GM13976 (cell line): ENCODE data around the gene PTPN12.
"Not testable (repeated sequence)": the region's sequence is repeated elsewhere in the genome, so short reads cannot be mapped to it uniquely, and the experiment has no call there.

Source experiments
- DNase-seq: peaks from one replicate; pipeline ENCODE4 v3.0.0; 2012; ENCODE audit warnings: low spot score
- CTCF ChIP-seq: IDR thresholded peaks from 2 replicates; pipeline ENCODE4 v1.5.1; 2012; ENCODE audit warnings: borderline replicate concordance, mild to moderate bottlenecking; ENCODE audit not compliant: insufficient read depth; ENCODE audit errors: extremely low read depth, missing control alignments, control extremely low read depth
- in situ Hi-C: fragments of 300-500 bp; cut with MboI; formaldehyde crosslinking; loops from one replicate; pipeline ENCODE4 v1.12.0; 2022; ENCODE audit warnings: low sequenced_read_pairs, mixed read lengths, inconsistent platforms; ENCODE audit not compliant: unreplicated experiment

The PTPN12 gene

GRCh38 chr7:77506899-77507298, 30.2 kb upstream of the PTPN12 start:
- in situ Hi-C loops = no loop called here
- DNase-seq = no peak
- TF ChIP-seq CTCF = no peak

GRCh38 chr7:77513002-77513670, 24.0 kb upstream of the PTPN12 start:
- in situ Hi-C loops, DNase-seq: not testable (repeated sequence)

- no peak for TF ChIP-seq CTCF
- in situ Hi-C loops = no loop called here
- DNase-seq = no peak
These were observed 21.0 kb upstream of the PTPN12 start for GRCh38 chr7:77516085-77516484.

- in situ Hi-C loops = no loop called here
- TF ChIP-seq CTCF = no peak
- no peak for DNase-seq
These were observed 16.8 kb upstream of the PTPN12 start for GRCh38 chr7:77520261-77520660.

GRCh38 chr7:77521537-77521936, 15.6 kb upstream of the PTPN12 start:
- DNase-seq, in situ Hi-C loops: not testable (repeated sequence)

- no peak for DNase-seq
- in situ Hi-C loops = no loop called here
- no peak for TF ChIP-seq CTCF
These were observed 12.4 kb upstream of the PTPN12 start for GRCh38 chr7:77524731-77525130.

- in situ Hi-C loops = no loop called here
- TF ChIP-seq CTCF = no peak
- DNase-seq = no peak
These were observed 11.9 kb upstream of the PTPN12 start for GRCh38 chr7:77525231-77525630.

GRCh38 chr7:77528368-77528767, 8.7 kb upstream of the PTPN12 start:
- no peak for DNase-seq
- no peak for TF ChIP-seq CTCF
- in situ Hi-C loops = no loop called here
